AG09309 (cell line): ENCODE data around the gene CELF4.

Experiments
- DNase-seq: peaks from one replicate; pipeline ENCODE4 v3.0.0-alpha.2; 2010; ENCODE audit warnings: low read depth
- H3K4me3 ChIP-seq: 2 replicates; pipeline ENCODE4 v1.5.1; 2011; ENCODE audit warnings: mild to moderate bottlenecking, low read depth, low read length, moderate library complexity; ENCODE audit not compliant: control insufficient read depth
- CTCF ChIP-seq: IDR thresholded peaks from 2 replicates; pipeline ENCODE4 v1.5.1; 2011; ENCODE audit warnings: mild to moderate bottlenecking, low read depth, low read length, inconsistent platforms; ENCODE audit not compliant: insufficient read depth, control insufficient read depth; ENCODE audit errors: missing control alignments

The CELF4 gene

DNA sequence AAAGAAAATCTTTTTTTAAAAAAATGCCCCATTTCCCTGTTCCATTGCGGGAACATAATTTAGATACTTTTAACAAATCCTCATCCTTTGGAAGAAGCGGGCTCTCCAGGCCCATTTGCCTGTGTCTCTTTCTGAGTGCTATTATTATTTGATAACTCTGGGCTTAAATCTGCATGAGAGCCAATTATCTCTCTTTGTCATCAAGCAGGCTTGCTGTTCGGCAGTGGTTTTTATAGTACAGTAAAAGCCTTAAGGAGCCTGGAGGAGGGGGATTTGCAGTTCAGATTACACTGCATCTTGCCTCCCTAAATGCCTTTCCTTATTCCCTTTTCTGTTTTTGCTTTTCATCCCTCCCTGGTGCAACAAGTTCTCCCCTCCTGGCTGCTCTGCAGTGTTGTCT is 50.6 kb downstream of the CELF4 start:
- no peak for DNase-seq
- H3K4me3 ChIP-seq: no peak overlapping the region
- TF ChIP-seq CTCF: no peak

DNA sequence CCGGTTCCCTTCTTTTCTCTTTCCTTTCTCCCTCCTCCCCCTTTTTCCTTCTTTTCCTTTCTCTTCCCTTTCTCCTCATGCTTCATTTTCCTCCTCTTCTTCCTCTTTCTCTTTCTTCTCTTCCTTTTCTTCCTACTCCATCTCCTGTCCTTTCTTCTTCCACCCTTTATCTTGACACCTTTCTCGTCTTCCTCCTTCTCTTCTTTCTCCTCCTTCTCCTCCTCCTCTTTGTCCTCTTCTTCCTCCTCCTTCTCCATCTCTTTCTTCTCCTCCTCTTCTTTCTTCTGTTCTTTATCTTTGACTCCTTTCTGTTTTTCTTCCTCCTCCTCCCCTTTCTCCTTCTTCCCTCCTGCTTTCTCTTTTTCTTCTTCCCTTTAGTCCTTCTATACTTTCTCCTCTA is 53.2 kb downstream of the CELF4 start:
- no peak for DNase-seq
- H3K4me3 ChIP-seq: no peak overlapping the region
- no peak for TF ChIP-seq CTCF

GRCh38 chr18:37511721-37512298 is 53.8 kb downstream of the CELF4 start:
- TF ChIP-seq CTCF: no peak
- no peak overlapping the region for H3K4me3 ChIP-seq
- no peak for DNase-seq

- no peak for TF ChIP-seq CTCF
- DNase-seq: no peak
- H3K4me3 ChIP-seq: no peak overlapping the region
These were observed 56.0 kb downstream of the CELF4 start for GRCh38 chr18:37509600-37509999.

DNA sequence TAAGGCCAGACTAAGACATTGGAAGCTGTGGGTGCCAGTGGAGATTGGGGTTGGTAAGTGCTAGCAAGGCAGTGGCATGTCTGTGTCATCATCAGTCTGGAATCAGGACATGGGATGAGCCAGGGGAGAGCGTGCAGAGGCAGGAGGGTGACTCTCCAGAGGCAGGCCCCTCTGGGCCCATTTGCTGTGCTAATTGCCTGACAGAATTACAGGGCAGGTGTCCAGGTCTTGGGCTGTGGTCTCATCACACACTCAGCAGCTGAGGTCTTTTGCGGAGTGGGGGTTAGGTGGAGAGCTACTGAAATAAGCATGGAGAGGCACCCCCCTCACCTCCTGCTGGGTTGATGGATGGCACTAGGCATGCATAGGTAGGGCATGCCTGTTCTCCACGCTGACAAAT is 57.4 kb downstream of the CELF4 start:
- H3K4me3 ChIP-seq: no peak overlapping the region
- no peak for DNase-seq
- no peak for TF ChIP-seq CTCF

DNA sequence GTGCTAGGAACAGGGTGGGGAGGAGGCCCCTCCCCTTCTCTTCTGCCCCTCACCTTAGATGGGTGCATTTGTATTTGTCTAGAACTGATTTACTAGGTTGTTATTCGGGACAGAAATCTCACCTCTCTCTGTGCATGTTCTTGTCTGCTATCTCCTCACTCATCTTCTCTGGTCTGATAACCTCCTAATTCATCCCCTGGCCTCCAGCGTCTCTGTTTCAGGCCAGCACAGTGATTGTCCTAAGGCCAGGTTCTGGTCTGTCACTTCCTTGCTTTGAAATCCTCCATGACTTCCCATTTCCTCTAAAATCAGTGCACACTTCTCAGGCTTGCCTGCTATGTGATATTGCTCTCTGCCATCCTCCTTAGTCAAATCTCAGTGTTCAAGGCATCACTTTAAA is 58.4 kb downstream of the CELF4 start:
- no peak for TF ChIP-seq CTCF
- DNase-seq: no peak
- no peak overlapping the region for H3K4me3 ChIP-seq

DNA sequence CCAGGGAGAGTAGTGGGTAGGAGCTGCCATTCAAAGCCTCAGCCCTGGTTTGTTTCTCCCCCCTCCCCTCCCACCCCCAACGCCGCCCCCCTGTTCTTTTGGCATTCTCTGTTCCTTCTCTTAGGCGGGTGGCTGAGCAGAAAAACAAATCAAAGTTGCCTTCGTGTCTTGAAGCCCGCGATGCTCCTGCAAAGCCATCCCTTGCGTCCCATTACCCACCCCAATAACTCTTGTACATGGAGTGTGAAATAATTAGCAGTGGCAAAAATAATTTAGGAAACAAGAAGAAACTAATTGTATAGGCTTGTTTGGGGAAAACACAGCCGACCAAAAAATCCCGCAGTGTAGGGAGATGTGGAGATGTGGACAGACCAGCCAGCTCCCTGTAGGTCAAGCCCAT is 59.6 kb downstream of the CELF4 start:
- DNase-seq: no peak
- H3K4me3 ChIP-seq: no peak overlapping the region
- no peak for TF ChIP-seq CTCF
